HG03378 (cell line): ENCODE measurements around the gene FOXG1.

Experiments used
- ATAC-seq: cut with Tn5 transposase; IDR thresholded peaks from one replicate; pipeline ENCODE4 v1.9.1; 2021; ENCODE audit warnings: mild to moderate bottlenecking, moderate library complexity; ENCODE audit not compliant: unreplicated experiment

The FOXG1 gene

DNA sequence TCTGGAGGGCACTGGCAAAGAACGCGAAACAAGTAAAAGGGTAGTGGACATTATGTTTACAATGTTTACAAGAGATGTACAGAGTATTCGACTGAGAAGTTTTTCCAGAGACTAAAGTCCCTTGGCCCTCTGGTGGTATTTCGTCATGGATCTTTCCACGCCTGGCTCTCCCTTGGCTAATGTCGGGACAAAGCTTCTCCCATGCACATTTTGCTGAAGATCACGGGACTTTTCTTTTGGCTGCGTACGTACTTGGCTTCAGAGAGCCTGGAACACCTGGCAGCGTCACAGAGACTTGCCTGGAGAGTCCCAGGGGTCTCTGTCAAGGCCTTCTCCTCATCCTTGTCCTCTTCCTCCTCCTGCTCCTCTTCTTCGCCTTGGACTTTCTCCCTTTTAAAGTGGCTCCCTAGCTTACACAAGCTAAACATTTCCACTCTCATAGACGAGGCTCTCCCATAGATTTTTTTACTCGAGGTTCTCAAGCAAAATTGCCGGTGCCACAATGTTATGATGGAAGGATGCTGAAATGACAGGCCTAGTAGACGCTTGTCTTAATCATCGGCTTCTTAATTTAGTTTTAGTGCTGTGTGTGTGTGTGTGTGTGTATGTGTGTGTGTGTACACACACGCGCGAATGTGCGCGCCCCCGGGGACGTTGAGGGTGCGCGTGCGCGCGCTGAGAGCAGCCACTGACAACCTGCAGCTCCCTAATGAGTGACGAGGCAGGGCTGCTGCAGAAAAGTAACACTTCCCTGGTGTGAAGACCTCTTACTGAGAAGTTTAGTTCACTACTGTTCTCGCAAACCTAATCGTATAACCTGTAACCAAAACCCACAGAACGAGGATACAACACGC lies 4.9 kb upstream of the FOXG1 start:
- no peak for ATAC-seq

- no peak for ATAC-seq
Observed at GRCh38 chr14:28762303-28762954, 4.2 kb upstream of the FOXG1 start.

- ATAC-seq = no peak
Observed at GRCh38 chr14:28762955-28763326, 3.6 kb upstream of the FOXG1 start.

GRCh38 chr14:28763751-28764256 lies 2.8 kb upstream of the FOXG1 start:
- no peak for ATAC-seq

DNA sequence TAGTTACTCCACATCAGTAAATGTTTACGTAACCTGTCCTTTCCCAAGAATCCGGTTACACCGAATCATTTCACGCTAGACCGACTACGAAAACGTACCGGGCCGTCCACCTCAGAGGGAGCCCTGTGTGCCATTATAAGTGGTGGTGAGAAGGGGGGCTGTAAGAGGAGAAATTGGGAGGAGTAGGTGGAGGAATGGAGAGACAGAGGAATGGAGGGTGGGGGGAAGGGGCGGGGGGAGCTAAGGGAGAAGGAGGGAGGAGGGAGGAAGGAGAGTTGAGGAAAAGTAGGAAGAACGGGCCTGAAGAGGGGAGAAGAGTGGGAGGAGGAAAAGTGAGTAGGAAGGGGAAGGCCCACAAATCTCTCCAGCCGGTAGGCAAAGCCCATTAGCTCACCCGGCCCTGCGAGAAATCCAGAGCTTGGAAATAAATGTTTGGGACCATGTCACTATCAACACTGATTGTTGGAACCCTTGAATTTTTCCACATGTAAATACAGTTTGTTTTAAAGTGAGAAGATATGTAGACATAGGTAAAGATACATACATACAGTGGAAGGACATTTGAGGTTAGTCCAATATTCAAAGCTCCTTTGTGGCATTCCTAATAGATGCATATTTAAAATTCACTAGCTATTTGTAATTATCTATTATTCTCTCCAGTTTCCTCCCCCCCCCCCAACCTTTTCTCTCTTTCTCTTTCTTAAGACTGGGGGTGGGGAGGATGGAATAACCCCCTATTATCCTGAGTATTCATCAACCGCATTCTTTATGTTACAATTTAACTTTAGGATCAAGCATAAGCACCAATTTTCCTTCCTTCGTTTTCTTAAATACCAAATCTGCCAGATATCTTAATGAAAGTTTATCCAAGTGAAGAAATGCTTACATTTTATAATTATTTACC lies 2.1 kb upstream of the FOXG1 start:
- ATAC-seq = no peak

DNA sequence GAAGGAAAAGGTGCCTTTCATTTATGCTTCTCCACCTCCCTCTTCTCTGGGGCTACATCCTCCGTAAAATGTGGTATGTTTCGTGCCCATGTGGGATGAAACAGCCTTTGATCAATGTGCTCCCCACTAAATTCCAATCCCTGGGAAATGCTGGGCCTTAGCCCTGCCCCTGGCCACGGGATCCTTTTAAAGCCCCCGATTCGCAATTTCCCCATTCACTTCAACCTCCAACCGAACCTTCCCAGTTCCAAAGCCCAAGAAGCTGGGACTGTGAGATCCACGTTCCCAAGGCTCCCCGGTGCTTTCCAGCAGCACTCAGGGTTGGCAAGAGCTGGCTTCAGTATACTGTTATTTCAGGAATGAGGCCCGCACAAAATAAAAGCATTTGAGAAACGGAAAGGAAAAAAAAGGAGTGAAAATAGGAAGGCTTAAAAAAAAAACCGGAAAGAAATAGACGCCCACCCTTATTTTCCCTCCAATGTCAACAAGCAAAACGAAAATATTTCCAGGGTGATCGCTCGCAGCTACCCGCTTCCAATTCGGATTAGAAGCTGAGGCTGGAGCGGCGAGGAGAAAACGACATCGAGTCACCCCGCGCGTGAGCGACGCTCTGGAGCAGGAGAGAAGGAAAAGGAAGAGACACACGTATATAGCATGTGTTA lies 1.3 kb upstream of the FOXG1 start:
- ATAC-seq = no peak

GRCh38 chr14:28765831-28766468 lies 637 bp upstream of the FOXG1 start:
- ATAC-seq = peak; percentile 19

GRCh38 chr14:28767030-28767852 lies 654 bp downstream of the FOXG1 start:
- ATAC-seq = no peak

- ATAC-seq = no peak
Observed at GRCh38 chr14:28767853-28768741, 1.5 kb downstream of the FOXG1 start.

- ATAC-seq = no peak
Observed at GRCh38 chr14:28769276-28769880, 2.8 kb downstream of the FOXG1 start.

- ATAC-seq = no peak
Observed at GRCh38 chr14:28770061-28770460, 3.5 kb downstream of the FOXG1 start.

- no peak for ATAC-seq
Observed at GRCh38 chr14:28770630-28771029, 4.0 kb downstream of the FOXG1 start.

GRCh38 chr14:28771168-28771567 lies 4.6 kb downstream of the FOXG1 start:
- no peak for ATAC-seq

- ATAC-seq = no peak
Observed at GRCh38 chr14:28772613-28773012, 6.0 kb downstream of the FOXG1 start.

- ATAC-seq = no peak
Observed at GRCh38 chr14:28773176-28773575, 6.6 kb downstream of the FOXG1 start.

DNA sequence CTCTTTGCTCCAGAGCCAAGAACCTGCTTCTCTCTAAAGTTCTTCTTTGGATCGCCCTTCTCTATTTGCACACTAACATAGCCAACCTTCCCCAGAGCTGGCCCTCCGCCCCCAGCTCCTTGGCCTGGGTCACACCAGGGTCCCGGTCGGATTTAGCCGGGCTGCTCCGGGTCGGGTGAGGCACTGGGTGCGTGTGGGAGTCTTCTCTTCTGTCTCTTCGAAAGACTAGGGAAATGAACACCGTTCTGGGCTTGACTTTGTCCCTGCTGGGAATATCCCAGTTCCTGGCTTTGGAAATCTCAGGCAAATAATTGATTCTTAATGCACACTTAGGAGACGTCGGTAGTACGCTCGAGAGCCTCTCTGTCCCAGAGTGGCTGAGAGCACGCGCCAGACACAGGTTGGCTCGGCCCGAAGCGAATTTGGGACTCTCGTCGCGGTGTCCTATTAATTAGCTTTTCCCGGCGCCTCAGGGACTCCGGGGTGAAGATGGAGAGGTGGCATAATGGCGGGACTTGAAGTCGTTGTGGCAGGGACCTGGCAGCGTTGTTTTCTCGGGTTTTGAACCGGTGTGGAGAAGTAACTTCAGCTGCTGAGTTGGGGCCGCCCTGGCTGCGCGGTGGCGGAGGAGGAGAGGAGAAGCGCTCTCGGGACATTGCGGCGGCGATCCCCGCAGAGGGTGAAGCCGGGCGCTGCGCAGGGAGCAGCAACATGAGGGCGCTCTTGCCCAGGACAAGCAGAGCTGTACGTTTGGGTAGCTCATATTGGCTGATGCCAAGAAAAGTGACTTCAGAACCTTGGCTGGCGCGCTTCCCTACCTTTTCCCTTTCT lies 7.5 kb downstream of the FOXG1 start:
- no peak for ATAC-seq
